ENCODE results near the gene MEIKIN. TPM values are rescaled to one million over a fixed set of nuclear protein-coding genes. Genes with fewer than 3 reads are reported as not detected.

The MEIKIN gene
- total RNA-seq, 2 experiments from 2014 or later, result 0.55 to 1.2 TPM

DNA sequence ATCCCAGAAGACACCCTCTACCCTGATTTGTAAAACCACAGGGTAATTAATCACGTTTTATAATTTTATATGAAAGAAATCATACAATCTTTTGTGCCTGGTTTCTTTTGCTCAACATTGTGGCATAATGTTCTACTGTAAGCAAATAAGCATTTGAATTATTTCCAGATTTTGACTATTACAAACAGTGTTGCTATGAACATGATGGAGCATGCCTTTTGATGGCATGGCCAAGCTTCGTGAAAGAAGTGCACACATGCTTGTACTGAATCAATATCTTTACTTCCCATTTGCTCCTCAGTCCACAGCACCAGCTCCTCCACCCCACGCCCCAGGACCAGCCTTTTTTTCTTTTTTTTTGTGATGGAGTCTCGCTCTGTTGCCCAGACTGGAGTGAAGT, 36.1 kb upstream of the MEIKIN start:
- Mint-ChIP-seq H3K4me1 (peaks cover 27% of the 10 kb centered on the region), H3K27me3 (peaks cover 12% of the 10 kb centered on the region), H3K27ac (no peak overlapping the region), H3K4me3 (no peak overlapping the region), H3K9me3 (no peaks in the 10 kb centered on the region), H3K36me3 (peaks cover 2% of the 10 kb centered on the region)
- DNase-seq (no peak), ATAC-seq (ENCODE audit: low read depth) (no peak)
- POLR2A ChIA-PET, result no interaction called here

DNA sequence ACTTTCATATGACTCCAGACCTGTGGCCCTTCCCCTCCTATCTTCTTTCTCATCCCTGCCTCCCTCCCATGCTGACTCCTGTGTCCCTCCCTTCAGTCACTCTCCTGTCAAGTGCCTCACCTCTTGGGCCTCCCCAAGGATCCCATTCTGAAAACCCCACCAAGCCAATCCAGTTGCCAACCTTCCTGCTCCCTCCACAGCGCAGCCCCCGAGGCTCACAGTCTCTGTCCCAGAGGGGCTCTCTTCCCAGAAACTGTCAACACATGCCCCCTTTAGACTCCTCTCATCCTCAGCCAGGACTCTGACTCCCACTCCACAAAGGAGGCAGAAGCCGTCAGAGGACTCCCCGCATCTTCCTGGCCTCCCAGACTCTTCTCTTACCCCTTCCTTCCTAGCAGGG, 35.2 kb upstream of the MEIKIN start:
- POLR2A ChIA-PET, result no interaction called here
- DNase-seq, result no peak

DNA sequence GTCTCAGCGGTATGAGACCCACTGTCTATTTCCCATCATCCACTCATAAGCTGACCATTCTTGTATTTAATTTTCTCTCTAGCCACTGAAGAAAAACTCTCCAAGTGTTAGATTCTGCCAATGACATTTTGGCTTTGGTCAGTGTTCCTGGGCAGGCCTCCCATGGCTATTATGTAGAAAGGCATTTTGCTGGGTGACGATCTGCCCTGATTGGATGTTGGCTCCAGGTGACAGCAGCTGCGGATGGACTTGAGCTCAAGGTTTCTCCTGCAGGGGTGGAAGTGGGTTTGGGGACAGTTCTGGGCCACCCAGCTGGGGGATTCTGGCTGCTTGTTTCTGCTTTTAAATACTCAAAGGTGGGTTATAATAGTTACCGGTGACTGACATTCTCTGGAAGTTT, 34.4 kb upstream of the MEIKIN start:
- no peak for ATAC-seq (ENCODE audit: low read depth)
- no peak overlapping the region for H3K4me3 Mint-ChIP-seq
- POLR2A ChIA-PET, result no interaction called here
- DNase-seq, result no peak
- H3K27me3 Mint-ChIP-seq, result peaks cover 12% of the 10 kb centered on the region
- no peak overlapping the region for H3K27ac Mint-ChIP-seq
- H3K9me3 Mint-ChIP-seq, result no peaks in the 10 kb centered on the region
- peaks cover 34% of the 10 kb centered on the region for H3K4me1 Mint-ChIP-seq
- peaks cover 2% of the 10 kb centered on the region for H3K36me3 Mint-ChIP-seq

More for the DNA sequence above, 35.2 kb upstream of the MEIKIN start:
- no peak for ATAC-seq (ENCODE audit: low read depth)
- Mint-ChIP-seq H3K36me3 (peaks cover 2% of the 10 kb centered on the region), H3K27me3 (peaks cover 12% of the 10 kb centered on the region), H3K4me3 (no peak overlapping the region), H3K4me1 (peaks cover 27% of the 10 kb centered on the region), H3K27ac (no peak overlapping the region), H3K9me3 (no peaks in the 10 kb centered on the region)

DNA sequence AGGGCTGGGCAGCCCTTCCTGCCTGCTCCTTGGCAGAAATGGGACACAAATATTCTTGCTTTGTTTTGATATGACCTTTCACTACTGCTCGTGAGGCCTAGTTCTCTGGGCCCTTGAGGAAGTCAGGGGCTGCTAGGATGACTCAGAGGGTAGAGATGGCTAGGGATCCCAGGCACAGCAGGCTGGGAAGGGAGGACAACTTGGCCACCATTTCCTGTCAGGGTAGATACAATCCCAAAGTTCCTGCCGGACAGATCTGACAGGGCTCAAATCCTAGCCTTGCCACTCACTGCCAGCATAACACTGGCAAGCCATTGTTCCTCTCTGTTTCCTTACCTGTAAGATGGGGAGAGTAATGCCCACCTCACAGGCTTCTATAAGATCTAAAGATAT, 31.7 kb upstream of the MEIKIN start:
- Mint-ChIP-seq H3K27ac (no peak overlapping the region), H3K4me3 (no peak overlapping the region), H3K4me1 (peaks cover 25% of the 10 kb centered on the region), H3K27me3 (peaks cover 9% of the 10 kb centered on the region), H3K9me3 (no peaks in the 10 kb centered on the region), H3K36me3 (peaks cover 2% of the 10 kb centered on the region)
- POLR2A ChIA-PET, result interaction anchor here (0.6 kb wide), 1 partner anchor 494 kb away, joined by 3 read pairs; no protein-coding TSS in a partner anchor
- no peak for ATAC-seq (ENCODE audit: low read depth)
- DNase-seq, result no peak

DNA sequence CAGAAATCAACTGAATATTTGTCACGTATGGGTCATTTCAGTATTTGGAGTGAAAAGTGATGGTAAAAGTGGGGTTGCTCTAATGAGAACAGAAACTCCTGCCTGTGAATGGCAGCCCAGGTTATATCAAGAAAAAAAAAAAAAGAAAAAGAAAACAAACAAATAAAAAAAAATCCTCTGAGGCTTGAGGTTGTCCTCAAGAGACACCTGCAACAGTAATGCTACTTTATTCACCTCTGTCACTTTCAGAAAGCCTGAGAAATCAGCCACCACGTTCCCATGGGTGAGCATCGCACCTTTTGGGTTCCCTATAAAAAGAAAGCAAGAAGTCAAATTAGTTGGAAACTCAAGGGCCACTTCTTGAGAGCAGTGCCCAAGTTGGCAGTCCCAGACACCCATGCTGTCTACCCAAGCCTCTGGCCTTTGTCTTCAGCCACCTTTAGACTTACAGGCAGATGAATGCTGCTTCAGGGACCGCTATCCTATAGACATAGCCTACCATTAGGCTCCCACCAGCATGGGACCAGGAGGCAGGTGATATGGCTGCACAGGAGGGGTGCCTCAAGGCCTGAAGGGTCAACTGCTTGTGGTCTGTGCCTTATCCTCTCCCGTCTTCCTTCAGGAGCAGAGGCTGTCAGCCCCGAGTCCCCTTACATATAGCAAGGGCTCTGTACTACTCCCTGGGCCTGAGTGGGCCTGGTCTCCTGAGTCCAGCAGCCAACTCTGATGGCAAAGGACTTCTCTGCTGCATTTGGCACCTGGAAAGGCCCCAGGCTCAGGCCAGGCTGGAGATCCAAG, 31.1 kb upstream of the MEIKIN start:
- H3K4me3 Mint-ChIP-seq, result no peak overlapping the region

DNA sequence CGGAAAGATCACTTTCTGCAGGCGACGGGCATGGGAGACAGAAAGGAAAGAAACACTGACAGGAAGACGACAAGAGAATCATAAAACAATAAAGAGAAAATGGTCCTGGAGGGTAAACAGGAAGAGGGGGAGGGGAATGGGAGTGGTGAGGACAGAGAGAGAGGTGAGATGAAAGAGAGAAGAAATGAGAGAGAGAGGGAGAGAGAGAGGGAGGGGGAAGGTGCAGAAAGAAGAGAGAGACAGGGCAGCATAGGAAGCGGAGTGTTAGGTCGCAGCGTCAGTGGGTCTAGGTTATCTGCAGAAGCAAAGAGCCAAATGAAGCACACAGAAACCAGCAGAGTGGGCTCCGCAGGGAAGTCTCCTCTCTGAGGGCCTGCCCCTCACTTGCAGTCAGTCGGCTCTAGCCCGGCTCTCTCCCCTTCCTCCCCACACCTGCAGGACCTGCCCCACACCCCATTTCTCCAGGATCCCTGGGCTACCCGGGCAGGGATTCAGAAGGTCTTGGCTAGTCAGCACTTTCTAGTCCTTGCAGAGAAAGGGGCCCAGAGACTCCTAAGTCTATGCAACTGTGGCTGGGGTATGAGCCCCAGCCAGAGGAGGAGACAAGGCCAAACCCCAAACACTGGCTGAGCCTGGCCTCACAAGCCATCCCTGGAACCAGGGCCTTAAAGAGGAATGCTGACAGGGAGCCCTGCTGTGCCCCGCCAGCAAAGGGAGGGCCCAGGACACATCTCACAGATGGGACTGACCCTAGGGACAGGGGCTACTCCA, 29.7 kb upstream of the MEIKIN start:
- Mint-ChIP-seq H3K4me3 (peak overlapping the region; percentile 84), H3K4me1 (peaks cover 25% of the 10 kb centered on the region), H3K27me3 (peaks cover 6% of the 10 kb centered on the region), H3K9me3 (no peaks in the 10 kb centered on the region), H3K36me3 (peaks cover 4% of the 10 kb centered on the region), H3K27ac (peak overlapping the region; percentile 97)
- ATAC-seq (ENCODE audit: low read depth) (peak; percentile 70), DNase-seq (peak; percentile 49)
- POLR2A ChIA-PET, result no interaction called here

More for the DNA sequence above, 31.1 kb upstream of the MEIKIN start:
- peaks cover 25% of the 10 kb centered on the region for H3K4me1 Mint-ChIP-seq
- H3K27ac Mint-ChIP-seq, result peak overlapping the region; percentile 5
- H3K36me3 Mint-ChIP-seq, result peaks cover 2% of the 10 kb centered on the region
- H3K9me3 Mint-ChIP-seq, result no peaks in the 10 kb centered on the region
- POLR2A ChIA-PET, result no interaction called here
- ATAC-seq (ENCODE audit: low read depth), result no peak
- peaks cover 9% of the 10 kb centered on the region for H3K27me3 Mint-ChIP-seq
- no peak for DNase-seq

DNA sequence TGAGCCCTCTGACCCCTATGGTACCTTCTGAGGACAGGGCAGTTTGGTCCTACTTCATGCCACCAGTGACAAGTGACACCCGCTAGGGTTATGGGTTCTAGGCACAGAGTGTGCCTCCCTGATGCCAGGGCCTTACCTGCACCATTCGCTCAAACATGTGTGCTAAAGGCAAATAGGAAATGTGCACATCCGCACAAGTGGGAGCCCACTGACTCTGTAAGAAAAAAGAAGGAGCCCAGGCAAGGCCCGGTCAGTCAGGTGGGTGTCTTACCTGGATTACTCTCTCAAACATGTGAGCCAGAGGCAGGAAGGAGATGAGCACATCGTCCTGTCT, 29.1 kb upstream of the MEIKIN start:
- Mint-ChIP-seq H3K9me3 (no peaks in the 10 kb centered on the region), H3K4me1 (peaks cover 25% of the 10 kb centered on the region), H3K27ac (peak overlapping the region; percentile 97), H3K36me3 (peaks cover 4% of the 10 kb centered on the region), H3K4me3 (peak overlapping the region; percentile 84), H3K27me3 (peaks cover 6% of the 10 kb centered on the region)
- POLR2A ChIA-PET, result interaction anchor here (0.9 kb wide), 1 partner anchor 22 kb away, joined by 3 read pairs; no protein-coding TSS in a partner anchor
- no peak for DNase-seq
- ATAC-seq (ENCODE audit: low read depth), result peak; percentile 41

DNA sequence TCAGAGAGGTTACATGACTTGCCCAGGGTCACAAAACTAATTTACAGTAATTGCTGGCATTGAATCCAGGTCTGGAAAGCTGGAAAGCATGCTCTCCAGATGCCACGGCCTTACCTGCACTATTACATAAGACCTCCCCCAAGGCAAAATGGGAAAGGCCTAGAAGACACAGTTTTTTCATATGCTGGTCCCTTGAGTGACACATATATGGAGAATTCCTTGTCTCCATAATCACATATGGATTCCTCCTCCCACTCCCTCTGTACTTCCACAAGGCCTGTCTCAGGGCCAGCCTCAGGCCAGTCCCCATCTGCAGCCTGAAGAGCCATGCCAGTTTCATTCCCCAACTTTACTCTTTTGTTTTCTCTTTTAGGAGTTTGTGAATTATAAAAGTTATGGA, 28.6 kb upstream of the MEIKIN start:
- Mint-ChIP-seq H3K27me3 (peaks cover 6% of the 10 kb centered on the region), H3K36me3 (peaks cover 3% of the 10 kb centered on the region), H3K27ac (peak overlapping the region; percentile 97), H3K9me3 (no peaks in the 10 kb centered on the region), H3K4me3 (peak overlapping the region; percentile 84), H3K4me1 (peaks cover 25% of the 10 kb centered on the region)
- POLR2A ChIA-PET, result interaction anchor here (0.9 kb wide), 1 partner anchor 22 kb away, joined by 3 read pairs; no protein-coding TSS in a partner anchor
- ATAC-seq (ENCODE audit: low read depth) (no peak), DNase-seq (no peak)

DNA sequence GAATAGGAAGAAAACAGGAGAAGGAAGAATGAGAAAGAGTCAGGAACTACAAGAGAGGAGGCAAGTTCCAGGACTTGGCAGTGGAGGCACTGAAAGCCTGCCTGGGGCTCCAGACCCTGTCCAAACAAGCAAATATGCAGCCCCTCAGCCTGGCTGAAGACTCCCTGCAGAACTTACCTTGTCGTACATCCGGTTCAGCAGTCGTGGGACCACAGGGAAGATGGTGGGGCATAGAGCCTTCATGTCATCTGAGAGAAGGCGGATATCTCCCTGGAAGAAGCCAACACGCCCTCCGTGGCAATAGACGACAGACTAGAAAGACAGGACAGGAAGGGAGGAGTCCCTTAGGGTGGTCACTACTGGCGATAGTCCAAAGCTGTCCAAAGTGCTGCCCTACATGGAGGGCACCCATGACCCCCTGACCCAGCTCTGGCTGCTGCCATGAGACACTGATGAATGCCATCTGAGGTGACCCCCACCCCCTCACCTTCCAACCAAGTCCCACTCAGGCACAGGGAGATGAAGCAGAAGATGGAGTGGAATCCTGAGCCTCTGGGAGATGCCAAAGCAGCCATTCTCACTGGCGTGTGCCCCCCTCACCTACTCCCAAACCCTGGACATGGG, 27.7 kb upstream of the MEIKIN start:
- Mint-ChIP-seq H3K4me3 (no peak overlapping the region), H3K4me1 (peaks cover 25% of the 10 kb centered on the region), H3K36me3 (peaks cover 2% of the 10 kb centered on the region), H3K27ac (no peak overlapping the region), H3K9me3 (no peaks in the 10 kb centered on the region), H3K27me3 (peaks cover 1% of the 10 kb centered on the region)
- ATAC-seq (ENCODE audit: low read depth) (no peak), DNase-seq (no peak)
- POLR2A ChIA-PET, result no interaction called here

DNA sequence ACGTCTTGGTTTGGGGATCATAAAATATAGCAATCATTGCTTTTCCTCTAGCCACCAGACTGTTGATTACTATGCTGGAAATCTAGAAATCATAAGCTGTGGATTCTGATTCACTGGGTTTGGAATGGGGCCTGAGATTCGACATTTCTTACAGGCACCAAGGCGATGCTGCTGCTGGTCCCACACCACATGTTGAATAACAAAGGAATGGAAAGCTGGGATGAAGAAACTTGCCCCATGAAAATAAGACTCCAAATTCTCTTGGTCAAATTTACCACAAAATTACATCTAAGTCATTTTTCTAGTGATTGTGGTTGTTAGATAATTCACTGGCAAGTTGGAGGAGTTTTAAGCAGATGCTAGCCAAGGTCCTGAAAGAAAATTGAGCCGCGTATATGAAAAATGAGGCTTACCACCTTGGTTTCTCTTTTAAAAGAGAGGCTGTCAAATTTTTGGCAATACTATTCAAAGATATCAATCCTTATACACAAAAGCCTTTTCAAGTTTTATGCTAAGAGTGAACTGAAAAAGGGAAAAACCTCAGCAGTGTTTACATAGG, 23.0 kb upstream of the MEIKIN start:
- Mint-ChIP-seq H3K9me3 (no peaks in the 10 kb centered on the region), H3K4me1 (peaks cover 2% of the 10 kb centered on the region), H3K27me3 (peaks cover 2% of the 10 kb centered on the region), H3K36me3 (peaks cover 3% of the 10 kb centered on the region), H3K4me3 (no peak overlapping the region), H3K27ac (no peak overlapping the region)
- no peak for ATAC-seq (ENCODE audit: low read depth)
- POLR2A ChIA-PET, result no interaction called here
- DNase-seq, result no peak

DNA sequence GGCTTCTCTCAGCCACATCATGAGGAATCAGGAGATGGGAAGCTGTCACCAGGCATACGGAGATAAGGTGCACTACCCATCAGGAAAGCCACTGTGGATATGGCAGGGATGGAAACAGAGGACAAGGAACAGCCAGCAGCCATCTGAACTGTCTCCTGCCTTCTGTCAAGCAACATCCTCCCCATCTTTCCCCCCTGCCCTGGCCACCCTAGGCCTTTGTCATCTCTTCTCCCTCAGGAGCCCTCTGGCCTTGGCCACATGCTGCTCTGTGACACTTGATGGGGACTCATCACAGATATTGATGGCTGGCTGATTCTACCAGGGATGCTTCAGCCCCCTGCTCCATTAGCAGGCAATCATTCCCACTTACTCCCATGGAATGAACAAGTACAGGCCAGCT, 21.1 kb upstream of the MEIKIN start:
- Mint-ChIP-seq H3K9me3 (no peaks in the 10 kb centered on the region), H3K27me3 (peaks cover 2% of the 10 kb centered on the region), H3K4me1 (no peaks in the 10 kb centered on the region), H3K36me3 (peaks cover 4% of the 10 kb centered on the region), H3K27ac (no peak overlapping the region), H3K4me3 (no peak overlapping the region)
- POLR2A ChIA-PET, result no interaction called here
- DNase-seq, result no peak
- no peak for ATAC-seq (ENCODE audit: low read depth)

DNA sequence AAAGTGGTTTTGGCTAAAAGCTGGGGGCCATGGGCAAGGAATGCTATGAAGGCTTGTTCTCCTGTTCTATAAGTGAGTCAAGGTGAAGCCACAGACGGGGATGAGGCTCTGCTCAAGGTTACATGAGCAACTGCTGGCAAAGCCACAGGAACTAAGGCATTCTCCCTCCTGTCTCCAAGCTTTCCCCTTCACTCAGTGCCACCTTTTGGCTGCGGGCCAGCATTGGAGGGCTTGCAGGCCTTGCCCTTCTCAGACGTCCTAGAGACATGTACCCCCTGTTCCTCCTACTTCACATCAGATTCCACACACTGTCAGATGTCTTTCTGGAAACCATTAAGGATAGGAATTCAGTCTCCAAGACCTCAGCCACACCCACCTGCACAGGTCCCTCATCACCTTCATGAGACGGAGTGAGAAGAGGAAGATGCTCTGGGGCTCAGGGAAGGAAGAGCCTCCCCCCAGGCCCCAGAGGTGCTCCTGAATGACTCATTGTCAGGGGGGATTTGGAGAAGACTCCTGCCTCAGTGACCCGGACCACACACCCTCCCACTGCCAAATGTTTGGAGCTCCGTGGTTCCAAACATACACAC, 20.5 kb upstream of the MEIKIN start:
- H3K27me3 Mint-ChIP-seq, result peaks cover 2% of the 10 kb centered on the region
- ATAC-seq (ENCODE audit: low read depth) (no peak), DNase-seq (no peak)
- no peaks in the 10 kb centered on the region for H3K9me3 Mint-ChIP-seq
- H3K4me3 Mint-ChIP-seq, result no peak overlapping the region
- no peak overlapping the region for H3K27ac Mint-ChIP-seq
- POLR2A ChIA-PET, result no interaction called here
- no peaks in the 10 kb centered on the region for H3K4me1 Mint-ChIP-seq
- peaks cover 4% of the 10 kb centered on the region for H3K36me3 Mint-ChIP-seq

DNA sequence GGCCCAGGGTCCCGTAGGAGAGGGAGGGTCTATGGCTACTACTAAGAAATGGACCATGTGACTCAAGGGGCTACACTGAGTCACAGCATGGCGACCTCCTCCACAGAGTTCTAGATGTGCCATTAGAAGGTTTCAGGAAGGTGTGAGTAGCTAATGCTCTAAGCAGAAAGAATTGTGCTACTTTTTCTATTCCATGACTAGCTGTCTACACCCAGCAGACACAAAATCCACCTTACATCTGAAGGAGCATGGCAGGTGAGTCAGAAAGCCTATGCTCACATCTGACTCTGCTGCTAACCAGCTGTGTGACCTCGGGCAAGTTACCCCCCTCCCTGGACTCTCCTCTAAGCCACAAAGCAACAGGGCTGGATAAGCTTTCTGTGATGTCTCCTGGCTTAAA, 14.4 kb upstream of the MEIKIN start:
- Mint-ChIP-seq H3K27me3 (peaks cover 2% of the 10 kb centered on the region), H3K27ac (no peak overlapping the region), H3K4me1 (peaks cover 6% of the 10 kb centered on the region), H3K4me3 (no peak overlapping the region), H3K9me3 (no peaks in the 10 kb centered on the region), H3K36me3 (peaks cover 18% of the 10 kb centered on the region)
- DNase-seq (no peak), ATAC-seq (ENCODE audit: low read depth) (no peak)
- POLR2A ChIA-PET, result no interaction called here

All from activated naive CD8-positive, alpha-beta T cell treated with anti-CD3 and anti-CD28 coated beads, Interleukin-2, amount 10 ng/mL, durations not matched to agents 7 days and 5 days (primary cell).